NOMO-1 treated with DMSO at 0.1 percent for 48 hours (cell line): ENCODE data around the gene FLNC.

Experiments
- DNase-seq: peaks from one replicate; lab custom pipeline; 2025; ENCODE audit not compliant: unreplicated experiment; lab: John Stamatoyannopoulos, UW

FLNC gene

DNA sequence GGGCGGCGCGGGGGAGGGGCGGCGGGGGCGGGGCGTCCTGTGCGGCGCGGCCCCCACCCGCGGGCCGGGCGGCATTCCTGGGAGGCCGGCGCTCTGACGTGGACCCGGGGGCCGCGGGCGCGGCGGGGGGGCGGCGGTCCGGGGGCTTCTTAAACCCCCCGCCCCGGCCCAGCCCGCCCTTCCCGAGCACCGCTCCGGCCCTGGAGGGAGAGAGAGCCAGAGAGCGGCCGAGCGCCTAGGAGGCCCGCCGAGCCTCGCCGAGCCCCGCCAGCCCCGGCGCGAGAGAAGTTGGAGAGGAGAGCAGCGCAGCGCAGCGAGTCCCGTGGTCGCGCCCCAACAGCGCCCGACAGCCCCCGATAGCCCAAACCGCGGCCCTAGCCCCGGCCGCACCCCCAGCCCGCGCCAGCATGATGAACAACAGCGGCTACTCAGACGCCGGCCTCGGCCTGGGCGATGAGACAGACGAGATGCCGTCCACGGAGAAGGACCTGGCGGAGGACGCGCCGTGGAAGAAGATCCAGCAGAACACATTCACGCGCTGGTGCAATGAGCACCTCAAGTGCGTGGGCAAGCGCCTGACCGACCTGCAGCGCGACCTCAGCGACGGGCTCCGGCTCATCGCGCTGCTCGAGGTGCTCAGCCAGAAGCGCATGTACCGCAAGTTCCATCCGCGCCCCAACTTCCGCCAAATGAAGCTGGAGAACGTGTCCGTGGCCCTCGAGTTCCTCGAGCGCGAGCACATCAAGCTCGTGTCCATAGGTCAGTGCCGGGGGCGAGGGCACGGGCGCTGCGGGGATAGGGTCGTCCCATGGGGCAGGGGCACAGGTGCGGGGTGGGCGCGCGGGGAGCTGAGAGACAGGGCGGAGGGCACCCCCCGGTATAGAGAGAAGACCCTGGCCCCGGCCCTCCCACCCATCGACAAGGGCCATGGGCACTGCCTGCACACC, at the start of gene FLNC:
Gene FLNC, plus strand, starts transcription at position 176 of the 947 bp plus-strand sequence. Its CDS starts 232 bp downstream, at position 408.
- peak; percentile 4 for DNase-seq

DNA sequence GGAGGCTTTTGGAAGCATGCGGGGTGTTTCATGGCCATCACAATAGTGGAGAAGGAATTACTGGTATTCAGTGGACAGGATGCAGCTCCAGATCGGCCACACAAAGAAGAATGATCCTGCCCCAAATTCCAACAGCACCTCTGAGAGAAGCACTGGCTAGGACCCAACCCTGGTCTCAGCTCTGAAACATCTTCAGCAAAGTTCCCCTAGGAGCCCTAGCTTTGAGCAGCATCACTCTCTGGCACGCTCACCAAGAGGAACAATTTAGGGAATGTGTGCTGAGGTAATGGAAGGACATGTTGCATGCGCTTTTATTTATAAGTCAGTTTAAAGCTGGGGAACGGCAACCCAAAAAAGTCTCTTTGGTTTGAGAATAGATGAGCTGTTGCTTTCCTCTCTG, 49.1 kb upstream of the FLNC start:
- no peak for DNase-seq

- no peak for DNase-seq
Measured at GRCh38 chr7:128781851-128782250, 48.4 kb upstream of the FLNC start.

- DNase-seq, result no peak
Measured at GRCh38 chr7:128783143-128783861, 46.9 kb upstream of the FLNC start.

- no peak for DNase-seq
Measured at GRCh38 chr7:128785738-128786137, 44.5 kb upstream of the FLNC start.

- DNase-seq, result no peak
Measured at GRCh38 chr7:128788446-128789412, 41.5 kb upstream of the FLNC start.

- no peak for DNase-seq
Measured at GRCh38 chr7:128790315-128791041, 39.7 kb upstream of the FLNC start.

DNA sequence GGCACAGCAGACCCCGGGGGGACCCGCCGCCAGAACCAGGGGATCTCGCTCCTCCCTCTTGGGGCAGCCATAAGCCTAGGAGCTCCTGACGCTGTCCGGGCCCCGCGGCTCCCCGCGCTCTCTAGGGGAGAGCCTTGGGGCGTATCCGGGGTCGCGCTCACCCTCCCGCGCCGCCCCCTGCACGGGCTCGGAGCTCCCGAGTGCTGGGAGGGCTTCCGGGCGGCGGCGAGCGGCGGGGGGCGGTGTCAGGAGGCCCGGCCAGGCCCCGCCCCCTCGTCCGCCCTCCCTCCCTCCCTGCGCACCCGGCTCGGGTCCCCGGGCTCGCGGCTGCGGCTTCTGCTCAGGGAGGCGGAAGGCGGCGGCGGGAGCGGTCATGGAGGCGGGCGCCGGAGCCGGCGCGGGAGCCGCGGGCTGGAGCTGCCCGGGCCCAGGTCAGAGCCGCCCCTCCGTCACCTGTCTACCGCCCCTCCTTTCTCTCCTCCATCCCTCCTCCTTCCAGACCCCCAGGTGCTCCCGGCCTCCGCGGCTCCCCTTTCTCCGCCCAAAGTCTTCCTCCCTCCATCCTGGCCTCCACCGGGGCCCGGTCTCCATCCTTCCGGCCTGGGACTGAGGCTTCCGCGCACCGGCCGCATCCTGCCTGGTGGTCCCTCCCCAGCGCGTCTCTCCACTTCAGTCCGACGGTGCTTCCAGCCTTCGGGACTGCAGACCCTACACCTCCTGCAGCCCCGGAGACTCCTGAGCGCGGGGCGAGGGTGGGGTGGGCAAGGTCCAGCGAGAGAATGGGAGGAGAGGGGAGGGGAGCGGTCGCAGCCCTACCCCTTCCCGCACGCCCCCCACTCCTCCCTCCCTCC, 38.9 kb upstream of the FLNC start, which contains the start of gene CCDC136:
Gene CCDC136, plus strand, starts transcription at position 848 of the 851 bp plus-strand sequence. CDS start 444 bp downstream, outside the sequence.
- DNase-seq, result peak; percentile 5

- no peak for DNase-seq
Measured at GRCh38 chr7:128791972-128792327, 38.3 kb upstream of the FLNC start.

DNA sequence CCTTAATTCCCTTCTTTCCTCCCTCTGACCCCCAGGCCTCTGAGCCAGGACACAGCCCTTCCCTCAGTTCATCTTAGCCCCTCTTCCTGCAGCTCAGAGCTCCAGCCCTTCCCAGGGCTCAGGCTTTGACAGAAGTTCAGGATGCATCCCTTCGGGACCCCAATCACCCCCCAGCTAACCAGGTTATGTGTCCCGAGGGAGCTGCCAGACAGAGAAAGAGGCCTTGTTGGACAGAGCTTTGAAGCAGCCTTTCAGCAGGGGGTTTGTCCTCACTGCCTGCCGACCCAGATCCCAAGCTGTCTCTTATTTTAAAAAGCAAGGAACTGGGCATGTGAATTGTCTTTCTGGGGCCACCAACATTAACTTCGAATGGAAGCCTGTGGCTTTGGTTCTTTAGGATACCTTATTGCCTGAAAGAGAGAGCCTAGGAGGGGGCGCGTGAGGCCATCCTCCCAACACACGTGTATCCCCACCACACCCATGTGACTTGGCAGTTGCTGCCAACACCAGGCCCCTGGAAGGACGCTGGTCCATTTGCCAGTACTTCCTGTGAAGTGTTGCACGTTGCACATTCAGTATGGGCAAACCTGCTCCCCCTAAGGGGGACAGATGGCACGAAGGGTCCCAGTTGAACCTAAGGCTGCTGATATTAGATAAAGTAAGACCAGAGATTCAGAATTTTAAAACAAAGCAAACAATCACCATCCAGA, 37.6 kb upstream of the FLNC start:
- DNase-seq, result no peak

DNA sequence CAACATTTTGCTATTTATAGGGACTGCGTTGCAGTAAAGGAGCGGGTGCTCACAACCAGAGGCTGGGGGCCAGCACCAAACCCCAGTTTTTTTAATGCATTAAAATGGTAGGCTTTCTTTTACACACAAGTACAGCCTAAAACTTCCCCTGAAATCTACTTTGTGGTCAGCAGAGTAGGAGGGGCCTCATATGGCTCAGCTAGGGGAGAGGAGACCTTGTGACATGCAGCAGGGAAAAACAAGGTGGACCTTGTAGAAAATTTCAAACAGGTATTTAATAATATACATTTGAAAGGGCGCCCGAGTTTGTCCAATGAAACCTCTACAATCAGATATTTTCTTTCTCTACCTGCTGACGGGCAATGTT, 37.0 kb upstream of the FLNC start:
- DNase-seq, result no peak

GRCh38 chr7:128794020-128794419, 36.2 kb upstream of the FLNC start:
- no peak for DNase-seq

DNA sequence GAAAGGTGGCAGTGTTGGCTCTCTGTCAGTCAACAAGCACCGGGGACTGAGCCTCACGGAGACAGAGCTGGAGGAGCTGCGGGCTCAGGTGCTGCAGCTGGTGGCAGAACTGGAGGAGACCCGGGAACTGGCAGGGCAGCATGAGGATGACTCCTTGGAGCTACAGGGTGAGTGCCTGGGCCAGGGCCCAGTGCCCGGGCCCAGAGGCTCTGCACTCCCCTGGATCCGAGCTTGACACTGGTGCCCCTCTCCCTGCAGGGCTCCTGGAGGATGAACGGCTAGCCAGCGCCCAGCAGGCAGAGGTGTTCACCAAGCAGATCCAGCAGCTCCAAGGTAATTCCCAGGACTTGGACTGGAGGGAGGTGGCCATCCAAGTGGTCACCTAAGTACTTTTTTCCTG, 35.8 kb upstream of the FLNC start:
- no peak for DNase-seq

DNA sequence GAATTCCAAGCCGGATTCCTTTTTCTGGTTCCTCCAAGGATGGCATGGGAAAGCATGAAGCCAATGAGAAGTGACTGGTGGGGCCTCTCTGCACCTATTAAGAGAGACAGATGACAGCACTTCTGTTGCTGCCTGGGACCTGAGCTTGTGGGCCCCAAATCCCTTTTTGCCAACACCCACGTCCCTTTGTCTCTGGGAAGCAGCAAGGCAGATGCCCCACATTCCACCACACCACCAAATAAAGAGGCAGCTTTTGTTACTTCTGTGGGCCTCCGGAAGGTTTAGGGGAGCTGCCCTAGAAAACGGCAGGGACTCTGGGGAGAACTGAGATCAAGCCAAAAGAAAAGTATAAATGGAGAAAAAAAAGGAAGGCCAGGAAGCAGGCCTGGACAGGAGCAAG, 35.1 kb upstream of the FLNC start:
- no peak for DNase-seq

DNA sequence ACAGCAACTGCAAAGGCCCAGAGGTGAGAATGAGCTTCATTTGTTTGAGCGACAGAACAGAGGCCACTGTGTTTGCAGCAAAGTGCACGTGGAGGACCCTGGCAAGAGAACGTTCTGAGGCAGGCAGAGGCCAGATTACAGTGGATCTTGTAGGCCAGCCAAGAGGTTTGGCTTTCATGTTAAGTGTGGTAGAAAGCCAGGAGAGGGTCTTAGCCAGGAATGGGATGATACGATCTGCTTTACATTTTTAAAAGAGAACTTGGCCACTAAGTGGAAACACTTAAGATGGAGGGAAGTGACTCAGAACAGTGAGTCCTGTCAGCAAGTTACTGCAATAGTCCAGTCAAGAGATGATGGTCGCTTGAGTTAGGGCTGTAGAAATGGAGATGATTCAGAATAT, 33.9 kb upstream of the FLNC start:
- DNase-seq, result no peak

GRCh38 chr7:128799451-128799850, 30.8 kb upstream of the FLNC start:
- peak; percentile 25 for DNase-seq

GRCh38 chr7:128800567-128800966, 29.6 kb upstream of the FLNC start:
- no peak for DNase-seq

DNA sequence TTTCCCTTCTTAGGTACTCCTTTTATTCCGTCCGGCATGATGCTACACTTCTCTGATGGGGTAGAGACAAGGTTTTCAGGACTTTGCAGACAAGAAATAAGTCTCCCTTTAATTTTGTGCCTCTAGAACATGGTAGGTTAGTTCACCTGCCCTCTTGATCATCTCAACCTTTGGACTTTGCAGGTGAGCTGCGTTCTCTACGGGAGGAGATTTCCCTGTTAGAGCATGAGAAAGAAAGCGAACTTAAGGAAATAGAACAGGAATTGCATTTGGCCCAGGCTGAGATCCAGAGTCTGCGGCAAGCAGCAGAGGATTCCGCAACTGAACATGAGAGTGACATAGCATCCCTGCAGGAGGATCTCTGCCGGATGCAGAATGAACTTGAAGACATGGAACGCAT, 29.2 kb upstream of the FLNC start:
- no peak for DNase-seq
